Osteocyte (in vitro differentiated cells): Measurements from ENCODE around the gene RALGAPB. TPM values are rescaled to one million over a fixed set of nuclear protein-coding genes. Genes with fewer than 3 reads are reported as not detected.

Experiments
- DNase-seq: peaks from one replicate; pipeline ENCODE4 v3.0.0; 2021; ENCODE audit warnings: mixed read lengths; ENCODE audit not compliant: unreplicated experiment; ENCODE audit errors: extremely low spot score
- H3K27ac Mint-ChIP-seq: one replicate; pipeline ENCODE4 v1.8.0; 2021; ENCODE audit warnings: mild to moderate bottlenecking, mixed read lengths; ENCODE audit not compliant: unreplicated experiment
- H3K27me3 Mint-ChIP-seq: one replicate; pipeline ENCODE4 v1.8.0; 2021; ENCODE audit warnings: mixed read lengths; ENCODE audit not compliant: unreplicated experiment
- H3K36me3 Mint-ChIP-seq: one replicate; pipeline ENCODE4 v1.8.0; 2021; ENCODE audit warnings: mixed read lengths; ENCODE audit not compliant: unreplicated experiment
- H3K4me1 Mint-ChIP-seq: one replicate; pipeline ENCODE4 v1.8.0; 2021; ENCODE audit warnings: mixed read lengths; ENCODE audit not compliant: unreplicated experiment
- H3K4me3 Mint-ChIP-seq: one replicate; pipeline ENCODE4 v1.8.0; 2021; ENCODE audit warnings: mild to moderate bottlenecking, moderate library complexity, mixed read lengths; ENCODE audit not compliant: unreplicated experiment
- H3K9me3 Mint-ChIP-seq: one replicate; pipeline ENCODE4 v1.8.0; 2021; ENCODE audit warnings: mixed read lengths; ENCODE audit not compliant: unreplicated experiment
- CTCF ChIP-seq: fragments of 200-600 bp; sonication (generic); IDR thresholded peaks from 2 replicates; pipeline ENCODE4 v1.5.0; 2021; ENCODE audit warnings: antibody characterized with exemption, mild to moderate bottlenecking, moderate library complexity
- total RNA-seq: library from RNA; stranded (reverse); gene quantifications from 2 replicates; pipeline ENCODE4 v1.2.1, GENCODE V29; 2021

RALGAPB gene
- total RNA-seq, 1 donor from 2014 or later, result 36.8 TPM

- no peak for TF ChIP-seq CTCF
- no peak for DNase-seq
- H3K4me3 Mint-ChIP-seq, result no peak overlapping the region
- no peaks in the 10 kb centered on the region for H3K9me3 Mint-ChIP-seq
- no peaks in the 10 kb centered on the region for H3K4me1 Mint-ChIP-seq
- H3K27ac Mint-ChIP-seq, result no peak overlapping the region
- peaks cover 46% of the 10 kb centered on the region for H3K36me3 Mint-ChIP-seq
- no peaks in the 10 kb centered on the region for H3K27me3 Mint-ChIP-seq
Measured at GRCh38 chr20:38566036-38566598, 93.5 kb downstream of the RALGAPB start.

GRCh38 chr20:38569747-38570525, 97.3 kb downstream of the RALGAPB start:
- DNase-seq, result no peak
- no peak overlapping the region for H3K27ac Mint-ChIP-seq
- no peaks in the 10 kb centered on the region for H3K4me1 Mint-ChIP-seq
- H3K27me3 Mint-ChIP-seq, result no peaks in the 10 kb centered on the region
- no peaks in the 10 kb centered on the region for H3K9me3 Mint-ChIP-seq
- H3K36me3 Mint-ChIP-seq, result peaks cover 50% of the 10 kb centered on the region
- TF ChIP-seq CTCF, result no peak
- no peak overlapping the region for H3K4me3 Mint-ChIP-seq

GRCh38 chr20:38573413-38573812, 100.8 kb downstream of the RALGAPB start:
- Mint-ChIP-seq H3K4me1 (no peaks in the 10 kb centered on the region), H3K9me3 (no peaks in the 10 kb centered on the region), H3K36me3 (peaks cover 51% of the 10 kb centered on the region), H3K4me3 (no peak overlapping the region), H3K27me3 (no peaks in the 10 kb centered on the region), H3K27ac (no peak overlapping the region)
- no peak for DNase-seq
- TF ChIP-seq CTCF, result no peak

- no peaks in the 10 kb centered on the region for H3K9me3 Mint-ChIP-seq
- peaks cover 3% of the 10 kb centered on the region for H3K27me3 Mint-ChIP-seq
- no peak for DNase-seq
- no peak overlapping the region for H3K27ac Mint-ChIP-seq
- peaks cover 27% of the 10 kb centered on the region for H3K36me3 Mint-ChIP-seq
- no peaks in the 10 kb centered on the region for H3K4me1 Mint-ChIP-seq
- H3K4me3 Mint-ChIP-seq, result no peak overlapping the region
- TF ChIP-seq CTCF, result no peak
Measured at GRCh38 chr20:38579219-38579910, 106.7 kb downstream of the RALGAPB start.

- no peak for TF ChIP-seq CTCF
- no peak for DNase-seq
- Mint-ChIP-seq H3K4me3 (no peak overlapping the region), H3K9me3 (no peaks in the 10 kb centered on the region), H3K4me1 (no peaks in the 10 kb centered on the region), H3K27me3 (peaks cover 5% of the 10 kb centered on the region), H3K36me3 (peaks cover 22% of the 10 kb centered on the region), H3K27ac (no peak overlapping the region)
Measured at GRCh38 chr20:38579921-38580320, 107.3 kb downstream of the RALGAPB start.
